HG02884 (cell line): ENCODE data around the gene LSAMP.

ENCODE experiments used
- ATAC-seq: cut with Tn5 transposase; IDR thresholded peaks from one replicate; pipeline ENCODE4 v1.9.1; 2021; ENCODE audit warnings: mild to moderate bottlenecking, moderate library complexity; ENCODE audit not compliant: unreplicated experiment

Gene LSAMP

DNA sequence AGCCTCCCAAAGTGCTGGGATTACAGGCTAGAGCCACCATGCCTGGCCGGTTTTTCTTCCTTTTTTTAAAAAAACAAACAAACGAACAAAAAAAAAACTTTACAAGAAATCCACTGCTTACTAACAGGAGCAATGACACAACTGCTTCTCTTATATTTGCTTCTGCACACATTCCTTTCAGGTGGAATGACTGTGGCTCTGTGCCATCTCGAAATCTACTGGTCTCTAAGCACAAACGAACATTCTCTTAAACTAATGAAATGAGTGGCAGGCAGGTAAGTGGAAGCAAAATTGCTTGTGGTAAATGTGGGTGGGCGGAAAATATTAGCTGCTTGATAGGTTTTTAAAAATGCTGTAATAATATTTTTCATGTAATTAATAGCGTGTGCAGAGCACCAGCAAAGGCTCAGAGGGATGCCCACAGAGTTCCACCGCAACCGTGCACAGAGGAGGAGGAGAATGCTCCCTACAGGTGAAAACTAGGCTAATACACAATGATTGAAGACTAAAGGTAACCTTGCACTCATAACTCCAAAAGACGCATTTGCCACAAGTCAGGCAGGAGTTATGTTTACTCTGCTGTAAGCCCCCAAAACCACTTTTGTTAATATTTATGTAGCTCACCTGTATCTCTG, 77.4 kb downstream of the LSAMP start:
- no peak for ATAC-seq

DNA sequence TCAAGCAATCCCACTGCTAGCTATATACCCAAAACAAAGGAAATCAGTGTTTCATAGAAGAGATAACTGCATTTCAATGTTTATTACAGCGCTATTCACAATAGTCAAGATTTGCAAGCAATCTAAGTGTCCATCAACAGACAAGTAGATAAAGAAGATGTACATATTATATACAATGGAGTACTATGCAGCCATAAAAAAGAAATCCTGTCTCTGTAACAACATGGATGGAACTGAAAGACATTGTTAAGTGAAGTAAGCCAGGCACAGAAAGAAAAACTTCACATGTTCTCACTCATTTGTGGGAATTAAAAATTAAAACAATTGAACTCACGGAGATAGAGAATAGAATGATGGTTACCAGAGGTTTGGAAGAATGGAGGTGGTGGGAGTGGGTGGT, 89.2 kb downstream of the LSAMP start:
- ATAC-seq = no peak

DNA sequence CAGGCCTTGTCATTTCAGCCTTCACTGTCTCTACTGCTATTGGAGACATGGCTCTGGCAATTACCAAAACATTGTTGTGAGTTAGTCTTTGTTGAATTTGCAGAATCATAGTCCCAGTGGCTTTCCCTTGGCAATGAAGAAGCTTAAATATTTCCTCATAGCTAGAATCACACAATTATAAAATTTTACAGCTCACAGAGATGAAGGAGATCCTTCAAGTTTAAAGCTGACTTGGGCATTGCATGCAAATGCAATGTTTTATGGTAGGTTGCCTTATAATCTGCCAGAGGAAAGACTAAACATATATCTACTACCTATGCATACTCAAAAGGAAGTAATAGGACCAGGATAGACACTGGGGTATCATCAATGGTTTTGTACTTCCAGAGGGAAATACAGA, 90.9 kb downstream of the LSAMP start:
- ATAC-seq = no peak

DNA sequence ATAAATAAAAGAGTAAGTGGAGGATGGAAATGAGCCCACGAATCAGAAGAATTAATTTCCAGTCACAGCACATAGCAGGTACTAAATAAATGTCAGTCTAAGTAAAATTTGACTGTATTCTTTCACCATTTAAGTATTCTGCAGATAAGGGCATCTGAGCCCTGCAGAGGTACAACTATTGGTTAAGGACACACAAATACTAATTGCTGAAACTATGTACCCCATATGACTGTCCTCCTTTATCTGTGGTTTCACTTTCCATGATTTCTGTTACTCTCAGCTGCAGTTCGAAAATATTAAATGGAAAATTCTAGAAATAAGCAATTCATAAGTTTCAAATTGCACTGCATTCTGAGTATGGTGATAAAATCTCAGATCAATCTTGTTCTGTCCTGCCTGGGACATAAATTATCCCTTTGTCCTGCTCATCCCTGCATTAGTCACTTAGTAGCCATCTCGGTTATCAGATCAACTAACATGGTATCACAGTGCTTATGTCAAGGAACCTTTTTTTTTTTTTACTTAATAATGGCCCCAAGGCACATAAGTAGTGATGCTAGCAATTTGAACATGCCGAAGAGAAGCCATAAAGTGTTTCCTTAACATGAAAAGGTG, 95.1 kb downstream of the LSAMP start:
- no peak for ATAC-seq

- ATAC-seq = no peak
These were observed 97.1 kb downstream of the LSAMP start for GRCh38 chr3:116348216-116348615.

DNA sequence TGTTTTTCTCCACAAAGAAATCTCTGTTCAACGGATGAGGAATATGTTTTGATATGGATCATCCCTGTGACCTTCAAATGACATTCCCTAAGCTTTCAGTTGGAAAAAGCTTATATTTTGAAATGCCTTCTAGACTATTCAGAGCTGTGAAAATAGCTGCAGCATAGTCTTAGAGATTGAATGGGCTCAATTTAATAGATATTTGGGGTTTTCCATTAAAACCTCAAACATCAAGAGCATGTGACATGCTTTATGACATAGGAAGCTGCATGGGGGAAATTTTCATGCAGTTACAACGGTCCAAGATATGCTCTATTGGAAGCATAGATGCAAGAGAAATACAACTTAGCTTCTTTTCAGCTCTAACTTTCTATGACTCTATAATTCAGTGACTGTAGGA, 102.8 kb downstream of the LSAMP start:
- no peak for ATAC-seq

- ATAC-seq = no peak
These were observed 103.4 kb downstream of the LSAMP start for GRCh38 chr3:116341899-116342298.

GRCh38 chr3:116341381-116341780, 103.9 kb downstream of the LSAMP start:
- ATAC-seq = no peak

DNA sequence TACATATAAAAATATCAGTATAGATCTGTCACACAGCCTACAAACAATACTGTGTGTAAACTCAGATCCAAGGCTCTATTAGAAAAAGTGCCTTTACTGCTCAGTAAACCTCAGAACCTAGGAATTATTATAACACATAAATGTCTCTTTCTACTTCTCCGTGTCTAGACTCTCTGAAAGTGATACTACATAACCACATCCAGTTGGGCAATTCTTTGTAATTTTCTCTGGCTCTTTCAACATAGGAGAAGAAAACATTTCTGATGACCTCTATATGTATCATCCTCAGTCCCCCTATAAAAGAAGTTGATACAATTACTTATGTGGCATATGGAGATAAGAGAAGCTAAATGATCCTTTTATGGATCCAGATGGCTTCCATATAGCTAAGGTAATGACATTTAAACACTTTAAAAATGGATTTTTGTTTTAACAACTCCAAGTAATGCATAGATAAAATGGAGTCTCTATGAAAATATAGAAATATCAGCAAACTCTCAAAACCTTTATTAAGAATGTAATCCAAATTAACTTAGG, 104.5 kb downstream of the LSAMP start:
- no peak for ATAC-seq

GRCh38 chr3:116339441-116340028, 105.8 kb downstream of the LSAMP start:
- ATAC-seq = no peak

GRCh38 chr3:116338713-116339112, 106.6 kb downstream of the LSAMP start:
- no peak for ATAC-seq

DNA sequence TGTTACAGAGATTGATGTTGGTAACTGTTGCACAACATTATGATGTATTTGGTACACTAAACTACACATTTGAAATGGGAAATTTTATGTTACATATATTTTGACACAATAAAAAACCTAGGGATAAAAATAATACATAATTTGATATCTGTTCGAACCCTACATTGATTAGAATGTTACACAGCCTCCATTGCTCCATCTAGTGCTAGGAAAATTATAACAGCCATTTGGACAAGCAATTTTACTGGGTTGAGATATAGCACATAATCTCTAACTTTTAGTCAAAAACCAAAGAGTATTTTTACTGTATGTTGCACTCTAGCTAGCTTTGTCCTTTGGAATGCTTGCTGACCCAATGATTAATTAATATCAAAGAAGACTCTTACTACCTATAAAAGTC, 108.1 kb downstream of the LSAMP start:
- no peak for ATAC-seq

- no peak for ATAC-seq
These were observed 113.9 kb downstream of the LSAMP start for GRCh38 chr3:116331380-116331779.

- no peak for ATAC-seq
These were observed 122.4 kb downstream of the LSAMP start for GRCh38 chr3:116322750-116323375.

GRCh38 chr3:116318370-116318769, 126.9 kb downstream of the LSAMP start:
- ATAC-seq = no peak

- ATAC-seq = no peak
These were observed 128.5 kb downstream of the LSAMP start for GRCh38 chr3:116316771-116317170.

GRCh38 chr3:116314476-116314875, 130.8 kb downstream of the LSAMP start:
- no peak for ATAC-seq

DNA sequence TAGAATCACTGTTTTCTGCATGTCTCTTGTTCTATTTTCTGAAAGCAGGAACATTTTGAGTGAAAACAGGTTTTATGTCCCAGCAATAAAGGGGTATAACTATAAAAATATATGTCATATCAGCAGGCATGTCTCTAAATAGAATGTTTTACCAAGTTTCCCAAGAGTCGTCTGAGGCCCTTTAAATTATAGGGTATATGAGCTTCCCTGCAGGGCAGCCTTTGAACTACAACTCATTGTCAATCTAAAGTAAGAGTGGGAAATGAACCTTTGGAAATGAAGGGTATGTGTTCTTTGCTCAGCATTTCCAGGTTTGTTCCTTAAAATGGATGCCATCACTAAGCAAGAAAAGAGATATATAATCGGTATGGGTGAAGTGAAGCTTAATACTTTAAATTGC, 138.6 kb downstream of the LSAMP start:
- ATAC-seq = no peak

- no peak for ATAC-seq
These were observed 139.1 kb downstream of the LSAMP start for GRCh38 chr3:116306149-116306548.

- no peak for ATAC-seq
These were observed 143.1 kb downstream of the LSAMP start for GRCh38 chr3:116302087-116302747.

DNA sequence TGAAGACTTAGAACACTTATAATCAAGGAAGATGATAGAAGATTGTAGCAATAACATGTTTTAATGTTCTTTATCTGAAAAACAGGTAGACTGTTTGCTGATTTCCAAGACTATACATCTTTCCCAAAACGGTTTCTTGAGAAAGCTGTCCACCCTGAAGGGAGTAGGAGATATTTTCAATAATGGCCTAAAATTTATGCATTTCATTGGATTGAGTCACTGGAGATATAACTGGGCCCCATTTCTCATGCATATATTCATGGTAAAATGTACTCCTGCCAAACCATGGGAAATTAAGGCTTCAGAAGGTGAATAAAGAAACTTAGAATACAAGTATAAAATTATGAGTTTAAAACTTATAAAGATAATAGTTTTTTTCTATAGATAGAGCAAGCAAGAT, 143.9 kb downstream of the LSAMP start:
- no peak for ATAC-seq
